DOHH2 (cell line): ENCODE data around the gene ACD.
"Not testable (repeated sequence)": the region's sequence is repeated elsewhere in the genome, so short reads cannot be mapped to it uniquely, and the experiment has no call there.

Source experiments
- H3F3A ChIP-seq: fragments of 200-600 bp; sonication (generic), shearing (Covaris generic); 2 replicates; pipeline ENCODE4 v1.6.0; 2016; ENCODE audit warnings: antibody characterized with exemption, mild to moderate bottlenecking; ENCODE audit not compliant: control insufficient read depth, insufficient read depth
- H3K27ac ChIP-seq: fragments of 200-600 bp; sonication (generic); 2 replicates; pipeline ENCODE4 v1.5.1; 2014; ENCODE audit warnings: low read depth, mild to moderate bottlenecking, low read length, moderate library complexity
- H3K27me3 ChIP-seq: fragments of 200-600 bp; sonication (generic); 2 replicates; pipeline ENCODE4 v1.6.1; 2014; ENCODE audit warnings: mild to moderate bottlenecking, low read length, mixed read lengths; ENCODE audit not compliant: control insufficient read depth
- H3K36me3 ChIP-seq: fragments of 200-600 bp; sonication (generic); 2 replicates; pipeline ENCODE4 v1.6.1; 2014; ENCODE audit warnings: mild to moderate bottlenecking, low read length, moderate library complexity, mixed read lengths; ENCODE audit not compliant: control insufficient read depth
- H3K4me1 ChIP-seq: fragments of 200-600 bp; sonication (generic); 2 replicates; pipeline ENCODE4 v1.6.1; 2014; ENCODE audit warnings: mild to moderate bottlenecking, low read length, mixed read lengths; ENCODE audit not compliant: control insufficient read depth
- H3K4me2 ChIP-seq: fragments of 200-600 bp; sonication (generic); 2 replicates; pipeline ENCODE4 v1.6.0; 2014; ENCODE audit warnings: mild to moderate bottlenecking, low read length, moderate library complexity
- H3K4me3 ChIP-seq: fragments of 200-600 bp; sonication (generic); 2 replicates; pipeline ENCODE4 v1.5.1; 2014; ENCODE audit warnings: mild to moderate bottlenecking, low read length, mixed read lengths
- H3K79me2 ChIP-seq: fragments of 200-600 bp; sonication (generic); 2 replicates; pipeline ENCODE4 v1.6.1; 2014; ENCODE audit warnings: mild to moderate bottlenecking, low read length, mixed read lengths; ENCODE audit not compliant: control insufficient read depth
- H3K9me2 ChIP-seq: fragments of 200-600 bp; sonication (generic); replicated peaks from 2 replicates; pipeline ENCODE4 v1.6.1; 2014; ENCODE audit warnings: mild to moderate bottlenecking, low read length, mixed read lengths; ENCODE audit not compliant: control insufficient read depth
- H3K9me3 ChIP-seq: fragments of 200-600 bp; sonication (generic); 2 replicates; pipeline ENCODE4 v1.6.1; 2014; ENCODE audit warnings: antibody characterized with exemption, low read length, mixed read lengths; ENCODE audit not compliant: control insufficient read depth, insufficient read depth
- H4K20me1 ChIP-seq: fragments of 200-600 bp; sonication (generic); 2 replicates; pipeline ENCODE4 v1.6.0; 2014; ENCODE audit warnings: low read depth, mild to moderate bottlenecking, antibody characterized with exemption, low read length, moderate library complexity; ENCODE audit not compliant: control insufficient read depth, insufficient read depth
- CTCF ChIP-seq: fragments of 200-600 bp; sonication (generic); IDR thresholded peaks from one replicate; pipeline ENCODE4 v1.5.1; 2014; ENCODE audit warnings: antibody characterized with exemption, mild to moderate bottlenecking, low read depth, low read length; ENCODE audit not compliant: poor library complexity, severe bottlenecking
- EZH2phosphoT487 ChIP-seq: fragments of 200-600 bp; sonication (generic); IDR thresholded peaks from 2 replicates; pipeline ENCODE4 v1.6.1; 2017; ENCODE audit warnings: borderline replicate concordance, mild to moderate bottlenecking, antibody characterized with exemption, low read length, moderate library complexity, mixed read lengths

The ACD gene

GRCh38 chr16:67699265-67699664 lies 39.2 kb upstream of the ACD start:
- Histone ChIP-seq H3K4me1 (no peaks in the 10 kb centered on the region), H3K4me3 (no peak overlapping the region), H3K4me2 (no peak overlapping the region), H3K27ac (no peak overlapping the region), H3K27me3 (no peaks in the 10 kb centered on the region), H3K9me3 (peaks cover 7% of the 10 kb centered on the region; the same call in 1 of the 2 replicates), H4K20me1 (no peaks in the 10 kb centered on the region), H3F3A (no peaks in the 10 kb centered on the region), H3K79me2 (peaks cover 10% of the 10 kb centered on the region), H3K9me2 (no peaks in the 10 kb centered on the region), H3K36me3 (no peaks in the 10 kb centered on the region; the same call in 1 of the 2 replicates)
- TF ChIP-seq CTCF (no peak), EZH2phosphoT487 (no peak)

- no peak for TF ChIP-seq EZH2phosphoT487
- TF ChIP-seq CTCF: no peak
- H3K27ac ChIP-seq: no peak overlapping the region
- peaks cover 9% of the 10 kb centered on the region for H3K79me2 ChIP-seq
- H3K4me3 ChIP-seq: no peak overlapping the region
- H3K36me3 ChIP-seq: no peaks in the 10 kb centered on the region; the same call in 1 of the 2 replicates
- peaks cover 6% of the 10 kb centered on the region for H3K4me1 ChIP-seq
- no peaks in the 10 kb centered on the region for H3K9me2 ChIP-seq
- H3K27me3 ChIP-seq: no peaks in the 10 kb centered on the region
- peaks cover 7% of the 10 kb centered on the region; the same call in 1 of the 2 replicates for H3K9me3 ChIP-seq
- H3F3A ChIP-seq: no peaks in the 10 kb centered on the region
- no peaks in the 10 kb centered on the region for H4K20me1 ChIP-seq
- no peak overlapping the region for H3K4me2 ChIP-seq
Measured at GRCh38 chr16:67697422-67698185, 37.5 kb upstream of the ACD start.

DNA sequence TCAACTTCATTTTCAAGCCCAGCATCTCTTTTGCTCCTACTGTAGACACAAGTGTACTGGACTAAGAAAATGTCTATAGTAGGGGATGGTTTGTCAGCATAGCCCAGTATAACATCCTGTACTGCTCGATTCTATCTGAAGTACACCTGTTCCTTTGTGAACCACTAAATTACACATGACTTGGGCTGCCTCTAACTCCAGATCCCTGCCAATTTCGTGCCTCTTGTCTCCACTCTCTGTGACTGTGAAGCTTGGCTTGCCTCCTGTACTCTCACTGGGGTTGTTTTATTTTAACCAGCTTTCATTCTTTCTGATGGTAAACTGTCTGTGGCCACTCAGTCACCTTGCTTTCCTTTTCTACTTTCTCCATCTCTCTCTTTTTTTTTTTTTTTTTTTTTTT lies 34.6 kb upstream of the ACD start:
- Histone ChIP-seq H3K9me3 (peaks cover 4% of the 10 kb centered on the region; the same call in 1 of the 2 replicates), H3F3A (no peaks in the 10 kb centered on the region), H3K4me1 (peaks cover 6% of the 10 kb centered on the region), H3K27me3 (no peaks in the 10 kb centered on the region), H3K27ac (no peak overlapping the region), H3K4me2 (no peak overlapping the region), H4K20me1 (no peaks in the 10 kb centered on the region), H3K79me2 (peaks cover 5% of the 10 kb centered on the region; the same call in 1 of the 2 replicates), H3K9me2 (no peaks in the 10 kb centered on the region), H3K36me3 (no peaks in the 10 kb centered on the region; the same call in 1 of the 2 replicates), H3K4me3 (no peak overlapping the region)
- TF ChIP-seq EZH2phosphoT487: no peak
- TF ChIP-seq CTCF: no peak

GRCh38 chr16:67693517-67694285 lies 33.6 kb upstream of the ACD start:
- not testable (repeated sequence) for H3K79me2 ChIP-seq, H4K20me1 ChIP-seq, H3K4me2 ChIP-seq

More at GRCh38 chr16:67693517-67694285, 33.6 kb upstream of the ACD start:
- not testable (repeated sequence) for H3K9me3 ChIP-seq, H3F3A ChIP-seq, H3K27ac ChIP-seq, H3K4me1 ChIP-seq, H3K36me3 ChIP-seq, H3K4me3 ChIP-seq, H3K9me2 ChIP-seq, H3K27me3 ChIP-seq
